Neural progenitor cell (in vitro differentiated cells): ENCODE data around the gene DLG2. TPM values are rescaled to one million over a fixed set of nuclear protein-coding genes. Genes with fewer than 3 reads are reported as not detected.

Source experiments
- DNase-seq: peaks from one replicate; pipeline ENCODE4 v3.0.0-alpha.2; 2016; ENCODE audit warnings: low spot score
- H2AFZ ChIP-seq: fragments of 200-600 bp; sonication (generic); replicated peaks from 2 replicates; pipeline ENCODE4 v1.6.1; 2016; ENCODE audit warnings: antibody characterized with exemption
- H3F3A ChIP-seq: fragments of 200-600 bp; sonication (generic); 2 replicates; pipeline ENCODE4 v1.6.1; 2016; ENCODE audit warnings: antibody characterized with exemption, low read depth
- H3K27ac ChIP-seq: fragments of 200-600 bp; sonication (generic); 2 replicates; pipeline ENCODE4 v1.5.1; 2016; ENCODE audit warnings: mild to moderate bottlenecking
- H3K27me3 ChIP-seq: fragments of 200-600 bp; sonication (generic); 2 replicates; pipeline ENCODE4 v1.6.1; 2016; ENCODE audit warnings: mild to moderate bottlenecking, moderate library complexity
- H3K36me3 ChIP-seq: fragments of 200-600 bp; sonication (generic); 2 replicates; pipeline ENCODE4 v1.5.1; 2016
- H3K4me1 ChIP-seq: fragments of 200-600 bp; sonication (generic); 2 replicates; pipeline ENCODE4 v1.6.1; 2016; ENCODE audit warnings: mixed run types
- H3K4me2 ChIP-seq: fragments of 200-600 bp; sonication (generic); 2 replicates; pipeline ENCODE4 v1.6.1; 2016
- H3K4me3 ChIP-seq: fragments of 200-600 bp; sonication (generic); 2 replicates; pipeline ENCODE4 v1.5.1; 2016
- H3K79me2 ChIP-seq: fragments of 200-600 bp; sonication (generic); 2 replicates; pipeline ENCODE4 v1.6.1; 2016; ENCODE audit warnings: low read depth
- H3K9ac ChIP-seq: fragments of 200-600 bp; sonication (generic); 2 replicates; pipeline ENCODE4 v1.6.1; 2016
- H3K9me3 ChIP-seq: fragments of 200-600 bp; sonication (generic); 2 replicates; pipeline ENCODE4 v1.5.1; 2016; ENCODE audit warnings: low read depth
- H4K20me1 ChIP-seq: fragments of 200-600 bp; sonication (generic); 2 replicates; pipeline ENCODE4 v1.6.1; 2016; ENCODE audit warnings: low read depth
- H3K27ac Mint-ChIP-seq: 3 replicates; pipeline ENCODE4 v1.8.0; 2021; ENCODE audit warnings: mixed read lengths
- H3K27me3 Mint-ChIP-seq: 2 replicates; pipeline ENCODE4 v1.8.0; 2022; ENCODE audit warnings: low read depth, mild to moderate bottlenecking, inconsistent platforms, moderate library complexity, mixed read lengths; ENCODE audit not compliant: insufficient read depth
- H3K36me3 Mint-ChIP-seq: 3 replicates; pipeline ENCODE4 v1.8.0; 2021; ENCODE audit warnings: mixed read lengths
- H3K4me1 Mint-ChIP-seq: 3 replicates; pipeline ENCODE4 v1.8.0; 2021; ENCODE audit warnings: mixed read lengths
- H3K4me3 Mint-ChIP-seq: 3 replicates; pipeline ENCODE4 v1.8.0; 2021; ENCODE audit warnings: mild to moderate bottlenecking, moderate library complexity, mixed read lengths
- H3K9me3 Mint-ChIP-seq: 3 replicates; pipeline ENCODE4 v1.8.0; 2020; ENCODE audit warnings: mixed read lengths
- CTCF ChIP-seq: fragments of 200-600 bp; sonication (generic); IDR thresholded peaks from 2 replicates; pipeline ENCODE4 v1.5.1; 2017; ENCODE audit warnings: antibody characterized with exemption, mild to moderate bottlenecking
- EZH2 ChIP-seq: fragments of 200-600 bp; sonication (generic); IDR thresholded peaks from 2 replicates; pipeline ENCODE4 v1.6.1; 2017; ENCODE audit warnings: antibody characterized with exemption, mild to moderate bottlenecking, moderate library complexity
- EZH2phosphoT487 ChIP-seq: fragments of 200-600 bp; sonication (generic); IDR thresholded peaks from 2 replicates; pipeline ENCODE4 v1.6.1; 2017; ENCODE audit warnings: antibody characterized with exemption
- total RNA-seq: library from RNA; depleted of rRNA; stranded (reverse); fragments of >200 nt; gene quantifications from 2 replicates; pipeline ENCODE4 v1.2.3, GENCODE V29; 2015; ENCODE audit warnings: low replicate concordance

The DLG2 gene
- total RNA-seq, 1 donor from 2014 or later, result 7.5 TPM

GRCh38 chr11:84034484-84034883 is 1592.7 kb downstream of the DLG2 start:
- Histone ChIP-seq H3K36me3 (no peaks in the 10 kb centered on the region), H4K20me1 (no peaks in the 10 kb centered on the region), H3K79me2 (no peaks in the 10 kb centered on the region), H3F3A (no peaks in the 10 kb centered on the region), H3K4me1 (no peaks in the 10 kb centered on the region), H3K27me3 (no peaks in the 10 kb centered on the region), H3K9ac (no peak overlapping the region), H3K4me3 (no peak overlapping the region), H3K9me3 (no peaks in the 10 kb centered on the region), H2AFZ (no peak overlapping the region), H3K27ac (no peak overlapping the region), H3K4me2 (no peak overlapping the region)
- Mint-ChIP-seq H3K9me3 (peaks cover 2% of the 10 kb centered on the region), H3K36me3 (no peaks in the 10 kb centered on the region), H3K4me3 (no peak overlapping the region), H3K4me1 (no peaks in the 10 kb centered on the region), H3K27ac (no peak overlapping the region), H3K27me3 (no peaks in the 10 kb centered on the region)
- no peak for TF ChIP-seq CTCF
- no peak for TF ChIP-seq EZH2
- TF ChIP-seq EZH2phosphoT487, result no peak
- no peak for DNase-seq

- no peaks in the 10 kb centered on the region for H3K27me3 ChIP-seq
- H3K9me3 ChIP-seq, result no peaks in the 10 kb centered on the region
- H3K27ac Mint-ChIP-seq, result no peak overlapping the region
- H3K9ac ChIP-seq, result no peak overlapping the region
- peaks cover 6% of the 10 kb centered on the region for H3K9me3 Mint-ChIP-seq
- no peak overlapping the region for H3K4me3 Mint-ChIP-seq
- no peak overlapping the region for H2AFZ ChIP-seq
- H3K79me2 ChIP-seq, result no peaks in the 10 kb centered on the region
- no peak overlapping the region for H3K27ac ChIP-seq
- H3K4me1 Mint-ChIP-seq, result peaks cover 31% of the 10 kb centered on the region
- H3K36me3 Mint-ChIP-seq, result peaks cover 6% of the 10 kb centered on the region
- peaks cover 14% of the 10 kb centered on the region for H3F3A ChIP-seq
- H3K4me2 ChIP-seq, result no peak overlapping the region
- H4K20me1 ChIP-seq, result no peaks in the 10 kb centered on the region
- no peaks in the 10 kb centered on the region for H3K27me3 Mint-ChIP-seq
- peaks cover 32% of the 10 kb centered on the region for H3K4me1 ChIP-seq
- H3K36me3 ChIP-seq, result no peaks in the 10 kb centered on the region
- no peak for DNase-seq
- no peak overlapping the region for H3K4me3 ChIP-seq
- TF ChIP-seq EZH2phosphoT487 (no peak), EZH2 (no peak), CTCF (no peak)
These were observed 1602.9 kb downstream of the DLG2 start for GRCh38 chr11:84024266-84024665.

- H2AFZ ChIP-seq, result no peak overlapping the region
- no peaks in the 10 kb centered on the region for H3K36me3 ChIP-seq
- H3K9me3 Mint-ChIP-seq, result peaks cover 6% of the 10 kb centered on the region
- peaks cover 31% of the 10 kb centered on the region for H3K4me1 Mint-ChIP-seq
- H3K4me1 ChIP-seq, result peaks cover 32% of the 10 kb centered on the region
- no peaks in the 10 kb centered on the region for H3K79me2 ChIP-seq
- H3K9ac ChIP-seq, result no peak overlapping the region
- H3K4me3 ChIP-seq, result peak overlapping the region; percentile 25
- H3K4me2 ChIP-seq, result peak overlapping the region; percentile 80
- H4K20me1 ChIP-seq, result no peaks in the 10 kb centered on the region
- H3K36me3 Mint-ChIP-seq, result peaks cover 6% of the 10 kb centered on the region
- H3K4me3 Mint-ChIP-seq, result peak overlapping the region; percentile 75
- no peaks in the 10 kb centered on the region for H3K27me3 Mint-ChIP-seq
- peaks cover 14% of the 10 kb centered on the region for H3F3A ChIP-seq
- TF ChIP-seq CTCF, result no peak
- no peak for TF ChIP-seq EZH2
- TF ChIP-seq EZH2phosphoT487, result no peak
- no peaks in the 10 kb centered on the region for H3K27me3 ChIP-seq
- peak overlapping the region; percentile 83 for H3K27ac ChIP-seq
- H3K27ac Mint-ChIP-seq, result peak overlapping the region; percentile 93
- H3K9me3 ChIP-seq, result no peaks in the 10 kb centered on the region
- DNase-seq, result no peak
These were observed 1604.4 kb downstream of the DLG2 start for GRCh38 chr11:84022695-84023094.
